K562 (cell line): ENCODE data around the gene INPP1. TPM values are rescaled to one million over a fixed set of nuclear protein-coding genes. Genes with fewer than 3 reads are reported as not detected.

Source experiments
- ATF1 ChIP-seq, 2 experiments: fragments of 450-650 bp in 1 of 2; IDR thresholded peaks; 2 replicates each; pipeline ENCODE4 v1.6.1; 2016; ENCODE audit warnings: missing compliant biosample characterization in 1 of 2, missing genetic modification characterization in 1 of 2
- BRD4 ChIP-seq: fragments of 200-600 bp; sonication (generic); IDR thresholded peaks from 2 replicates; pipeline ENCODE4 v1.6.1; 2017; ENCODE audit warnings: inconsistent platforms
- DMBX1 ChIP-seq: fragments of 250-450 bp; sonication (Bioruptor Pico); IDR thresholded peaks from 2 replicates; pipeline ENCODE4 v1.8.0; 2022; ENCODE audit warnings: inconsistent platforms, mild to moderate bottlenecking, moderate library complexity, borderline replicate concordance
- JUNB ChIP-seq: fragments of 450-650 bp; formaldehyde crosslinking; conservative IDR thresholded peaks from 2 replicates; pipeline ENCODE4 v1.4.0; 2020; ENCODE audit warnings: mild to moderate bottlenecking
- KHSRP ChIP-seq: fragments of 450-650 bp; IDR thresholded peaks from 2 replicates; pipeline ENCODE4 v1.6.1; 2017
- MTA1 ChIP-seq: fragments of 450-650 bp; IDR thresholded peaks from 2 replicates; pipeline ENCODE4 v1.6.1; 2017; ENCODE audit warnings: borderline replicate concordance
- NUFIP1 ChIP-seq: fragments of 450-650 bp; IDR thresholded peaks from 2 replicates; pipeline ENCODE4 v1.6.1; 2018; ENCODE audit not compliant: partially characterized antibody
- PHB2 ChIP-seq: fragments of 450-650 bp; IDR thresholded peaks from 2 replicates; pipeline ENCODE4 v1.6.1; 2017; ENCODE audit warnings: low read depth
- PTBP1 ChIP-seq: fragments of 200-400 bp; formaldehyde crosslinking; IDR thresholded peaks from 2 replicates; pipeline ENCODE4 v1.6.1; 2017; ENCODE audit warnings: low read depth, low read length
- RBFOX2 ChIP-seq: fragments of 200-400 bp; formaldehyde crosslinking; IDR thresholded peaks from 2 replicates; pipeline ENCODE4 v1.6.1; 2017; ENCODE audit warnings: low read depth, mild to moderate bottlenecking, low read length, moderate library complexity
- RBM25 ChIP-seq: fragments of 200-400 bp; formaldehyde crosslinking; IDR thresholded peaks from 2 replicates; pipeline ENCODE4 v1.6.1; 2018; ENCODE audit warnings: low read length, low read depth, moderate library complexity; ENCODE audit not compliant: severe bottlenecking
- SLC30A9 ChIP-seq: fragments of 250-450 bp; sonication (Bioruptor Pico); IDR thresholded peaks from 2 replicates; pipeline ENCODE4 v1.8.0; 2022; ENCODE audit warnings: mild to moderate bottlenecking, moderate library complexity
- SRSF3 ChIP-seq: fragments of 200-400 bp; formaldehyde crosslinking; IDR thresholded peaks from 2 replicates; pipeline ENCODE4 v1.6.1; 2016; ENCODE audit warnings: mild to moderate bottlenecking, low read length, moderate library complexity; ENCODE audit not compliant: insufficient read depth
- TSC22D4 ChIP-seq: fragments of 450-650 bp; IDR thresholded peaks from 2 replicates; pipeline ENCODE4 v1.6.1; 2016; ENCODE audit warnings: missing genetic modification characterization, missing biosample characterization, control low read depth
- ZNF124 ChIP-seq: sonication (generic); formaldehyde crosslinking; IDR thresholded peaks from 2 replicates; pipeline ENCODE4 v1.8.1; 2022; ENCODE audit warnings: missing genetic modification reagents
- ZNF140 ChIP-seq: fragments of 250-450 bp; sonication (Bioruptor Pico); IDR thresholded peaks from 2 replicates; pipeline ENCODE4 v1.8.0; 2021; ENCODE audit warnings: moderate library complexity, mild to moderate bottlenecking, inconsistent platforms
- ZNF174 ChIP-seq: fragments of 250-450 bp; sonication (Bioruptor Pico); IDR thresholded peaks from 2 replicates; pipeline ENCODE4 v1.4.0; 2020; ENCODE audit warnings: mild to moderate bottlenecking
- ZNF584 ChIP-seq: fragments of 200-800 bp; sonication (Bioruptor generic); IDR thresholded peaks from 2 replicates; pipeline ENCODE4 v1.6.1; 2016; ENCODE audit warnings: low read depth, mild to moderate bottlenecking, missing genetic modification characterization, missing compliant biosample characterization
- ZNF696 ChIP-seq: fragments of 250-450 bp; sonication (Bioruptor Pico); conservative IDR thresholded peaks from 2 replicates; pipeline ENCODE4 v1.4.0; 2020; ENCODE audit warnings: mild to moderate bottlenecking, moderate library complexity
- polyA plus RNA-seq, 8 experiments: library from polyadenylated mRNA; depleted of rRNA in 4 of 8; stranded (reverse) in 5 of 8; unstranded in 3 of 8; fragments of >200 nt; fragmentation: Nextera tagmentation in 2 of 8; fragmentation: Illumina TruSeq in 1 of 8; extraction: Ambion mirVana in 2 of 8; extraction: Trizol in 1 of 8; gene quantifications; 2 replicates each; pipeline versions ENCODE4 v1.2.1 to v1.2.3, GENCODE V29; 2011 to 2014; ENCODE audit warnings: inconsistent platforms in 1 of 8, missing spikeins in 1 of 8
- total RNA-seq, 7 experiments: library from RNA; depleted of rRNA in 6 of 7; stranded (reverse); fragments of >200 nt in 6 of 7; fragmentation: Illumina TruSeq in 2 of 7; extraction: Trizol in 2 of 7; gene quantifications; 2 replicates each; pipeline versions ENCODE4 v1.2.1 to v1.2.3, GENCODE V29; 2011 to 2021; ENCODE audit warnings: low replicate concordance in 1 of 7
- TF ChIP-seq, protein P1 (sequence below), 2 experiments: fragments of 450-650 bp; conservative IDR thresholded peaks; 2 replicates each; pipeline ENCODE4 v1.6.1; 2017; ENCODE audit warnings: mild to moderate bottlenecking in 2 of 2, moderate library complexity in 2 of 2
- TF ChIP-seq, protein P2 (sequence below): fragments of 250-450 bp; sonication (Bioruptor Pico); IDR thresholded peaks from 2 replicates; pipeline ENCODE4 v1.5.0; 2021; ENCODE audit warnings: mild to moderate bottlenecking, borderline replicate concordance
- TF ChIP-seq, protein P3 (sequence below): fragments of 450-650 bp; IDR thresholded peaks from 2 replicates; pipeline ENCODE4 v1.7.0; 2016; ENCODE audit warnings: borderline replicate concordance
- TF ChIP-seq, protein P4 (sequence below): fragments of 250-450 bp; sonication (Bioruptor Pico); IDR thresholded peaks from 2 replicates; pipeline ENCODE4 v1.5.0; 2020; ENCODE audit warnings: mild to moderate bottlenecking

Gene INPP1
- total and polyA plus RNA-seq, 9 of the 15 experiments (the other 6 are each of a cell fraction or from before 2014, with no cell fraction given) = 3.7 to 11.8 (median 6.5) TPM

DNA sequence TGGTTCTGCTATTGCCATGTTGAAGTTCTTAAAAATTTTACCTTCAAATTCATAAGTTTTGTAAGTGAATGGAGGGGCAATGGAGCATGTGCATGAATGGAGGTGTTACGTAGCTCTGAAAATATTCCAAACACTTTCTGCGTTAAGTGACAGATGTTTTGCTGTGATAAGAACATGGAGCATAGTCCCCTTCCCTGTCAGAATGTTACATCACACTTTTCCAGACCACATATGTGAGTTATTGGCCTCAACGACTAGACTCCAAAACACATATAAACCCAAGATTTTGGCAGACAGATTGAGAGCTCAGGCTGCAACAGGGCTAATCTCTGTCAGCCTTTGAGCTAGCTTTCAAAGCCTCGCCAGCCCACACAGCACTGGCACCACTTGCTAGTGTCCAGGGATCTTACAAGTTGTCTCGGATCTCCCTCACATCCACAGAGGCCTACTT is 37.6 kb downstream of the INPP1 start (continued):
- TF ChIP-seq, protein P1, sequence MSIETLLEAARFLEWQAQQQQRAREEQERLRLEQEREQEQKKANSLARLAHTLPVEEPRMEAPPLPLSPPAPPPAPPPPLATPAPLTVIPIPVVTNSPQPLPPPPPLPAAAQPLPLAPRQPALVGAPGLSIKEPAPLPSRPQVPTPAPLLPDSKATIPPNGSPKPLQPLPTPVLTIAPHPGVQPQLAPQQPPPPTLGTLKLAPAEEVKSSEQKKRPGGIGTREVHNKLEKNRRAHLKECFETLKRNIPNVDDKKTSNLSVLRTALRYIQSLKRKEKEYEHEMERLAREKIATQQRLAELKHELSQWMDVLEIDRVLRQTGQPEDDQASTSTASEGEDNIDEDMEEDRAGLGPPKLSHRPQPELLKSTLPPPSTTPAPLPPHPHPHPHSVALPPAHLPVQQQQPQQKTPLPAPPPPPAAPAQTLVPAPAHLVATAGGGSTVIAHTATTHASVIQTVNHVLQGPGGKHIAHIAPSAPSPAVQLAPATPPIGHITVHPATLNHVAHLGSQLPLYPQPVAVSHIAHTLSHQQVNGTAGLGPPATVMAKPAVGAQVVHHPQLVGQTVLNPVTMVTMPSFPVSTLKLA (conservative IDR thresholded peaks at IDR 0.05) = peak in 1 of 2 experiments; percentile 46; a peak in 1 of 4 replicates
- TF ChIP-seq RBFOX2 (no peak), PHB2 (no peak), KHSRP (no peak), ZNF584 (CRISPR knock-in tag) (0 out of 2 replicates have a peak, but pooled peaks have one; percentile 78), SRSF3 (no peak), RBM25 (no peak), ATF1 (CRISPR knock-in tag; IDR thresholded peaks at IDR 0.05) (no peak), ATF1 (tag; IDR thresholded peaks at IDR 0.05) (peak; percentile 56; the same call in 1 of the 2 replicates), PTBP1 (no peak), TSC22D4 (tag) (no peak), JUNB (no peak), ZNF124 (CRISPR knock-in tag) (no peak), ZNF696 (CRISPR knock-in tag) (no peak), MTA1 (peak; percentile 77; the same call in 1 of the 2 replicates), SLC30A9 (CRISPR knock-in tag) (no peak), ZNF140 (no peak), ZNF174 (CRISPR knock-in tag) (no peak), DMBX1 (CRISPR knock-in tag) (peak; percentile 72; the same call in 1 of the 2 replicates), NUFIP1 (no peak), BRD4 (no peak)
- TF ChIP-seq, protein P2, sequence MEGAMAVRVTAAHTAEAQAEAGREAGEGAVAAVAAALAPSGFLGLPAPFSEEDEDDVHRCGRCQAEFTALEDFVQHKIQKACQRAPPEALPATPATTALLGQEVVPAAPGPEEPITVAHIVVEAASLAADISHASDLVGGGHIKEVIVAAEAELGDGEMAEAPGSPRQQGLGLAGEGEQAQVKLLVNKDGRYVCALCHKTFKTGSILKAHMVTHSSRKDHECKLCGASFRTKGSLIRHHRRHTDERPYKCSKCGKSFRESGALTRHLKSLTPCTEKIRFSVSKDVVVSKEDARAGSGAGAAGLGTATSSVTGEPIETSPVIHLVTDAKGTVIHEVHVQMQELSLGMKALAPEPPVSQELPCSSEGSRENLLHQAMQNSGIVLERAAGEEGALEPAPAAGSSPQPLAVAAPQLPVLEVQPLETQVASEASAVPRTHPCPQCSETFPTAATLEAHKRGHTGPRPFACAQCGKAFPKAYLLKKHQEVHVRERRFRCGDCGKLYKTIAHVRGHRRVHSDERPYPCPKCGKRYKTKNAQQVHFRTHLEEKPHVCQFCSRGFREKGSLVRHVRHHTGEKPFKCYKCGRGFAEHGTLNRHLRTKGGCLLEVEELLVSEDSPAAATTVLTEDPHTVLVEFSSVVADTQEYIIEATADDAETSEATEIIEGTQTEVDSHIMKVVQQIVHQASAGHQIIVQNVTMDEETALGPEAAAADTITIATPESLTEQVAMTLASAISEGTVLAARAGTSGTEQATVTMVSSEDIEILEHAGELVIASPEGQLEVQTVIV (CRISPR knock-in tag) = no peak
- TF ChIP-seq, protein P3, sequence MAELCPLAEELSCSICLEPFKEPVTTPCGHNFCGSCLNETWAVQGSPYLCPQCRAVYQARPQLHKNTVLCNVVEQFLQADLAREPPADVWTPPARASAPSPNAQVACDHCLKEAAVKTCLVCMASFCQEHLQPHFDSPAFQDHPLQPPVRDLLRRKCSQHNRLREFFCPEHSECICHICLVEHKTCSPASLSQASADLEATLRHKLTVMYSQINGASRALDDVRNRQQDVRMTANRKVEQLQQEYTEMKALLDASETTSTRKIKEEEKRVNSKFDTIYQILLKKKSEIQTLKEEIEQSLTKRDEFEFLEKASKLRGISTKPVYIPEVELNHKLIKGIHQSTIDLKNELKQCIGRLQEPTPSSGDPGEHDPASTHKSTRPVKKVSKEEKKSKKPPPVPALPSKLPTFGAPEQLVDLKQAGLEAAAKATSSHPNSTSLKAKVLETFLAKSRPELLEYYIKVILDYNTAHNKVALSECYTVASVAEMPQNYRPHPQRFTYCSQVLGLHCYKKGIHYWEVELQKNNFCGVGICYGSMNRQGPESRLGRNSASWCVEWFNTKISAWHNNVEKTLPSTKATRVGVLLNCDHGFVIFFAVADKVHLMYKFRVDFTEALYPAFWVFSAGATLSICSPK = no peak
- TF ChIP-seq, protein P4, sequence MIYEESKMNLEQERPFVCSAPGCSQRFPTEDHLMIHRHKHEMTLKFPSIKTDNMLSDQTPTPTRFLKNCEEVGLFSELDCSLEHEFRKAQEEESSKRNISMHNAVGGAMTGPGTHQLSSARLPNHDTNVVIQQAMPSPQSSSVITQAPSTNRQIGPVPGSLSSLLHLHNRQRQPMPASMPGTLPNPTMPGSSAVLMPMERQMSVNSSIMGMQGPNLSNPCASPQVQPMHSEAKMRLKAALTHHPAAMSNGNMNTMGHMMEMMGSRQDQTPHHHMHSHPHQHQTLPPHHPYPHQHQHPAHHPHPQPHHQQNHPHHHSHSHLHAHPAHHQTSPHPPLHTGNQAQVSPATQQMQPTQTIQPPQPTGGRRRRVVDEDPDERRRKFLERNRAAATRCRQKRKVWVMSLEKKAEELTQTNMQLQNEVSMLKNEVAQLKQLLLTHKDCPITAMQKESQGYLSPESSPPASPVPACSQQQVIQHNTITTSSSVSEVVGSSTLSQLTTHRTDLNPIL = no peak
